ENCODE results near the gene C4BPB.
A peak's percentile ranks its signal among the peaks of the same experiment; 100 is the strongest.

Gene C4BPB

GRCh38 chr1:207084701-207085180 is 3.9 kb upstream of the C4BPB start:
- peak in 1 of 2 experiments; percentile 21 for DNase-seq (ENCODE audit: low read depth in 2 of 2)

GRCh38 chr1:207085887-207086286 is 2.8 kb upstream of the C4BPB start:
- no peak for DNase-seq (ENCODE audit: low read depth in 2 of 2)

- no peak for DNase-seq (ENCODE audit: low read depth in 2 of 2)
These were observed 499 bp upstream of the C4BPB start for GRCh38 chr1:207088161-207088560.

GRCh38 chr1:207089627-207090355 is 1.1 kb downstream of the C4BPB start:
- no peak for DNase-seq (ENCODE audit: low read depth in 2 of 2)

GRCh38 chr1:207091200-207091908 is 2.7 kb downstream of the C4BPB start:
- no peak for DNase-seq (ENCODE audit: low read depth in 2 of 2)

- DNase-seq (ENCODE audit: low read depth in 2 of 2): no peak
These were observed 5.3 kb downstream of the C4BPB start for GRCh38 chr1:207093944-207094343.

GRCh38 chr1:207097871-207098324 is 9.2 kb downstream of the C4BPB start:
- no peak for DNase-seq (ENCODE audit: low read depth in 2 of 2)

- DNase-seq (ENCODE audit: low read depth in 2 of 2): no peak
These were observed 13.1 kb downstream of the C4BPB start for GRCh38 chr1:207101720-207102119.

- no peak for DNase-seq (ENCODE audit: low read depth in 2 of 2)
These were observed 13.5 kb downstream of the C4BPB start for GRCh38 chr1:207102146-207102545.

GRCh38 chr1:207102659-207103058 is 14.0 kb downstream of the C4BPB start:
- DNase-seq (ENCODE audit: low read depth in 2 of 2): no peak

- DNase-seq (ENCODE audit: low read depth in 2 of 2): no peak
These were observed 15.3 kb downstream of the C4BPB start, which contains the start of gene C4BPA for GRCh38 chr1:207103892-207104373. TSS of gene C4BPA (plus strand) at chr1:207104233. CDS start at chr1:207113026, 8,793 bp downstream.

GRCh38 chr1:207109004-207109403 is 20.3 kb downstream of the C4BPB start:
- no peak for DNase-seq (ENCODE audit: low read depth in 2 of 2)

- no peak for DNase-seq (ENCODE audit: low read depth in 2 of 2)
These were observed 24.1 kb downstream of the C4BPB start for GRCh38 chr1:207112616-207113296.

- DNase-seq (ENCODE audit: low read depth in 2 of 2): peak; percentile 1 to 2
These were observed 26.6 kb downstream of the C4BPB start for GRCh38 chr1:207115269-207115668.

- DNase-seq (ENCODE audit: low read depth in 2 of 2): no peak
These were observed 35.7 kb downstream of the C4BPB start for GRCh38 chr1:207124389-207124788.

GRCh38 chr1:207128336-207128921 is 39.8 kb downstream of the C4BPB start:
- no peak for DNase-seq (ENCODE audit: low read depth in 2 of 2)

- no peak for DNase-seq (ENCODE audit: low read depth in 2 of 2)
These were observed 40.4 kb downstream of the C4BPB start for GRCh38 chr1:207129053-207129452.

- no peak for DNase-seq (ENCODE audit: low read depth in 2 of 2)
These were observed 41.8 kb downstream of the C4BPB start for GRCh38 chr1:207130252-207131036.

- DNase-seq (ENCODE audit: low read depth in 2 of 2): no peak
These were observed 42.5 kb downstream of the C4BPB start for GRCh38 chr1:207131163-207131562.

- DNase-seq (ENCODE audit: low read depth in 2 of 2): no peak
These were observed 45.9 kb downstream of the C4BPB start for GRCh38 chr1:207134581-207134980.

GRCh38 chr1:207139616-207140015 is 51.0 kb downstream of the C4BPB start:
- no peak for DNase-seq (ENCODE audit: low read depth in 2 of 2)

All from fibroblast of skin of left biceps (primary cell).